ENCODE measurements around the gene CBFA2T3.

Gene CBFA2T3

GRCh38 chr16:88977812-88978607, 1.0 kb upstream of the CBFA2T3 start:
- no peak for DNase-seq

- no peak for DNase-seq
Measured at GRCh38 chr16:88976366-88977017, 515 bp downstream of the CBFA2T3 start.

GRCh38 chr16:88975511-88976061, 1.4 kb downstream of the CBFA2T3 start:
- DNase-seq: no peak

GRCh38 chr16:88974916-88975215, 2.1 kb downstream of the CBFA2T3 start:
- DNase-seq: no peak

GRCh38 chr16:88974080-88974915, 2.7 kb downstream of the CBFA2T3 start:
- DNase-seq: no peak

- no peak for DNase-seq
Measured at GRCh38 chr16:88973415-88974050, 3.5 kb downstream of the CBFA2T3 start.

- DNase-seq: no peak
Measured at GRCh38 chr16:88973007-88973410, 4.0 kb downstream of the CBFA2T3 start.

GRCh38 chr16:88972349-88972748, 4.7 kb downstream of the CBFA2T3 start:
- DNase-seq: no peak

GRCh38 chr16:88971371-88972097, 5.5 kb downstream of the CBFA2T3 start:
- DNase-seq: peak in 6 of 58 donors; percentile 3 to 16 (median 7)

- no peak for DNase-seq
Measured at GRCh38 chr16:88970539-88971065, 6.4 kb downstream of the CBFA2T3 start.

- no peak for DNase-seq
Measured at GRCh38 chr16:88970050-88970449, 7.0 kb downstream of the CBFA2T3 start.

- no peak for DNase-seq
Measured at GRCh38 chr16:88969361-88969831, 7.6 kb downstream of the CBFA2T3 start.

GRCh38 chr16:88968589-88969280, 8.3 kb downstream of the CBFA2T3 start:
- no peak for DNase-seq

GRCh38 chr16:88967830-88968588, 9.0 kb downstream of the CBFA2T3 start:
- DNase-seq: no peak

- DNase-seq: no peak
Measured at GRCh38 chr16:88966986-88967829, 9.8 kb downstream of the CBFA2T3 start.

GRCh38 chr16:88965826-88966480, 11.1 kb downstream of the CBFA2T3 start:
- DNase-seq: no peak

GRCh38 chr16:88965411-88965810, 11.6 kb downstream of the CBFA2T3 start:
- DNase-seq: no peak
